Limb (tissue), 2 donors: Measurements from ENCODE around the gene CENPP.
"Not testable (repeated sequence)": the region's sequence is repeated elsewhere in the genome, so short reads cannot be mapped to it uniquely, and the experiment has no call there.

ENCODE experiments used
- DNase-seq, 2 donors: peaks; one replicate each; pipeline ENCODE4 v3.0.0-alpha.2; 2016; ENCODE audit errors: extremely low spot score in 2 of 2

Gene CENPP

GRCh38 chr9:92613268-92614122, 287.7 kb downstream of the CENPP start:
- no peak for DNase-seq

GRCh38 chr9:92614123-92614510, 288.4 kb downstream of the CENPP start:
- no peak for DNase-seq

- DNase-seq, result no peak
These were observed 289.2 kb downstream of the CENPP start for GRCh38 chr9:92614763-92615461.

GRCh38 chr9:92615790-92616189, 290.0 kb downstream of the CENPP start:
- DNase-seq, result no peak

GRCh38 chr9:92616199-92616641, 290.5 kb downstream of the CENPP start:
- peak in 1 of 2 donors; percentile 79 for DNase-seq

GRCh38 chr9:92616655-92617111, 290.9 kb downstream of the CENPP start:
- DNase-seq, result no peak

- no peak for DNase-seq
These were observed 291.6 kb downstream of the CENPP start for GRCh38 chr9:92617195-92617813.

GRCh38 chr9:92617951-92618510, 292.3 kb downstream of the CENPP start:
- no peak for DNase-seq

- DNase-seq, result no peak
These were observed 293.0 kb downstream of the CENPP start for GRCh38 chr9:92618633-92619225.

- no peak for DNase-seq
These were observed 294.0 kb downstream of the CENPP start for GRCh38 chr9:92619601-92620300.

- DNase-seq, result no peak
These were observed 295.1 kb downstream of the CENPP start for GRCh38 chr9:92620845-92621244.

- DNase-seq, result not testable (repeated sequence)
These were observed 298.2 kb downstream of the CENPP start for GRCh38 chr9:92623936-92624335.

GRCh38 chr9:92626484-92626883, 300.7 kb downstream of the CENPP start:
- no peak for DNase-seq

GRCh38 chr9:92627651-92628050, 301.9 kb downstream of the CENPP start:
- DNase-seq, result no peak

GRCh38 chr9:92631452-92632343, 305.9 kb downstream of the CENPP start:
- DNase-seq, result peak in 1 of 2 donors; percentile 45

- DNase-seq, result no peak
These were observed 306.9 kb downstream of the CENPP start for GRCh38 chr9:92632641-92633040.

GRCh38 chr9:92633614-92634278, 308.0 kb downstream of the CENPP start:
- DNase-seq, result no peak

- peak; percentile 75 to 88 for DNase-seq
These were observed 309.2 kb downstream of the CENPP start for GRCh38 chr9:92634712-92635605.
